HG02885 (cell line): ENCODE results near the gene SOHLH1.

Source experiments
- ATAC-seq: cut with Tn5 transposase; IDR thresholded peaks from one replicate; pipeline ENCODE4 v1.9.1; 2021; ENCODE audit warnings: mild to moderate bottlenecking; ENCODE audit not compliant: unreplicated experiment, poor library complexity

Gene SOHLH1

DNA sequence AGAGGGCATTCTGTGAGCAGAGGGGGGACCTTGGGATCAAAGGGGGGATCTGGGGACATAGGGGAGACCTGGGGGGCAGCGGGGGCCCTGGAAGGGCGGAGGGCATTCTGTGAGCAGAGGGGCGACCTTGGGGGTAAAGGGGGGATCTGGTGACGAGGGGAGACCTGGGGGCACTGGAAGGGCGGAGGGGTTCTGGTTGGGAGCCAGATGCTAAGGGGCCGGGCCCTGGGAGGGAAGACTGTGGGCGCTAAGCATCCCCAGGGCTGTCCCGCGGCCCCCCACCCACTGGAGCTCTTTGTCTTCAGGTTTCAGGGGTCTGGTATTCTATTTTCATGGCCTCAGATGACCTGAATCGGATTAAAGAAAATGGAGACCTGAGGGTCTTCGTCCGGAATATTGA, 35.4 kb downstream of the SOHLH1 start:
- ATAC-seq: no peak

- no peak for ATAC-seq
Measured at GRCh38 chr9:135663451-135663770, 35.9 kb downstream of the SOHLH1 start.

GRCh38 chr9:135662758-135663450, 36.4 kb downstream of the SOHLH1 start, which contains the start of gene LCN9:
Gene LCN9, plus strand, starts transcription at chr9:135663309. Its CDS starts 13 bp downstream, at chr9:135663322.
- no peak for ATAC-seq

- ATAC-seq: no peak
Measured at GRCh38 chr9:135661816-135662560, 37.3 kb downstream of the SOHLH1 start.

GRCh38 chr9:135660407-135660806, 38.9 kb downstream of the SOHLH1 start:
- no peak for ATAC-seq

GRCh38 chr9:135659252-135659651, 40.0 kb downstream of the SOHLH1 start:
- no peak for ATAC-seq

DNA sequence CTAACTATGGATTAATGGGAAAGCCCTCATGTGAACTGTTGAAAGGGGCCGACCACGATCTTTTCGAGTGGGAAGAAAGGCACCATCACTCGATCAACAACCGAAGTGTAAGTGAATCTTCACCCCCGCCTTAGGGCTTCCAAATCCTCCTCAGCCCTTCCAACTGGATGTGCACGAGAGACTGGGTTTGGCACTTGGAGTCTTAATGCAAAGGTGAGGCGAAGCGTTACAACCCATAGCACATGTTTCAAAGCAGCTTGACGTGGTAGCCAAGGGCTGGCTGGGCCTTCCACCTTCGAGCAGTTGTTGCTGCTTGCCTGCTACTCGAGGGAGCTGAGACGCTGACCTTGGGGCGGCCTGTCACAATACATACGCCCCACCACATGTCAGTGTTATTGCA, 41.9 kb downstream of the SOHLH1 start:
- no peak for ATAC-seq

DNA sequence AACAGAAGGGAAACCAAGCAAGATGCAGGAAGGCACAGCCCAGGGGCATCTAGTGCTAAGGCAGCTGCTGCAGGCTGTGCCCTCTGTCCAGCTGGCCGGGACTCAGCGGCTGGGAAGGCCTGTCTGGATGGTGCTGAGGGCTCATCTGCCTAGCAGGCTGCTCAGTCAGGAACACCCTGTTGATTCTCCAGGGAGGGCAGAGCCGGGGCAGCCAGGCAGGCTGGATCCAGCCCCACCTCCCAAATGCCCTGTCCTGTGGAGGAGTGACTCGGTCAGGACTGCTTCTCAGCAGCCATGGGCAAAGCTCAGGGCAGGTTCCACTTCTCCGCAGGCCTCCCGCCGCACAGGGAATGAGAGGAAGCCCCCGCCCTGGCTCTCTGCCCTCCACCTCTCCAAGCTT, 44.0 kb downstream of the SOHLH1 start:
- no peak for ATAC-seq

DNA sequence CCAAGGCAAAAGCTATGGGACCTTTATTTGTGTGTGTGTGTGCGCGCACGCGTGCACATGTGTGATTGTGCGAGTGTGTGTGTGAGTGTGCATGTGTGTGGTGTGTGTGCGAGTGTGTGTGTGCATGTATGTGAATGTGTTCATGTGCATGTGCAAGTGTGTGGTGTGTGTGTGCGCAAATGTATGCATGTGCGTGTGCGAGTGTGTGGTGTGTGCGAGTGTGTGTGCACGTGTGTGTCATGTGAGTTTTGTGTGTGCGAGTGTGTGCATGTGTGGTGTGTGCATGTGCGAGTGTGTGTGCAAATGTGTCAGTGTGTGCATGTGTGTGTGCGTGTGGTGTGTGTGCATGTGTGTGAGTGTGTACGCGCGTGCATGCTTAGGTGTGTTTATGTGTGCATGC, 48.9 kb downstream of the SOHLH1 start:
- no peak for ATAC-seq

GRCh38 chr9:135649508-135649907, 49.8 kb downstream of the SOHLH1 start:
- ATAC-seq: no peak

- no peak for ATAC-seq
Measured at GRCh38 chr9:135648494-135649410, 50.5 kb downstream of the SOHLH1 start.

DNA sequence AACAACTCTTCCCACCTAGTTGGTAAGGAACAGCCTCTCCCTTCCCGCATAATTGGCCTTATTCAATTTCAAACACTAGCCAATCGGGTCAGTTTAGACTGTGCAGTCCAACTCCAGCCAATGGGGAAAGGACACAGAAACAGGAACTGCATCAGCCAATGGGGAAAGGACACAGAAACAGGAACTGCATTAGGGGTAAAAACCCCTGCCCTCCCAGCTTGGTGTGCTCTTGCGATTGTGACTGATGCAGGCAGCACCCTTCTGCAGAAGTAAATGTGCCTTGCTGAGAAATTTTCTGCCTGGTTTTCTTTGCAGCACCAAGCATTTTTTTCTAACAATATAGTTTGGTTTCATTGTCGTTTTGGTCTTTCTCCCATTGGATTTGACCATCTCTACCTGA, 51.4 kb downstream of the SOHLH1 start:
- no peak for ATAC-seq

- no peak for ATAC-seq
Measured at GRCh38 chr9:135644631-135645218, 54.6 kb downstream of the SOHLH1 start.
